HepG2 (cell line): ENCODE results near the gene PATE4. TPM values are rescaled to one million over a fixed set of nuclear protein-coding genes. Genes with fewer than 3 reads are reported as not detected.

Source experiments
- ATF7 ChIP-seq, 2 experiments: fragments of 450-650 bp in 1 of 2; sonication (generic) in 1 of 2; formaldehyde crosslinking in 1 of 2; IDR thresholded peaks; 2 replicates each; pipeline versions ENCODE4 v1.4.0 to v1.6.1; 2016 to 2020; ENCODE audit warnings: antibody characterized with exemption in 1 of 2, mild to moderate bottlenecking in 1 of 2, missing genetic modification reagents in 1 of 2
- EED ChIP-seq: sonication (generic); formaldehyde crosslinking; IDR thresholded peaks from 2 replicates; pipeline ENCODE4 v1.5.0; 2020; ENCODE audit warnings: mild to moderate bottlenecking, missing genetic modification reagents
- FOXO1 ChIP-seq: sonication (generic); formaldehyde crosslinking; IDR thresholded peaks from 2 replicates; pipeline ENCODE4 v1.4.0; 2020; ENCODE audit warnings: missing genetic modification reagents
- GRHL1 ChIP-seq: sonication (generic); formaldehyde crosslinking; conservative IDR thresholded peaks from 2 replicates; pipeline ENCODE4 v1.8.0; 2022; ENCODE audit warnings: missing genetic modification reagents
- MIXL1 ChIP-seq: IDR thresholded peaks from 2 replicates; pipeline ENCODE4 v1.6.1; 2016
- MLX ChIP-seq: IDR thresholded peaks from 2 replicates; pipeline ENCODE4 v1.6.1; 2016
- MZF1 ChIP-seq: sonication (generic); formaldehyde crosslinking; IDR thresholded peaks from 2 replicates; pipeline ENCODE4 v1.8.1; 2023; ENCODE audit warnings: mild to moderate bottlenecking, missing genetic modification reagents, borderline replicate concordance
- RFX1 ChIP-seq: fragments of 450-650 bp; IDR thresholded peaks from 2 replicates; pipeline ENCODE4 v1.6.1; 2017
- SP5 ChIP-seq: IDR thresholded peaks from 2 replicates; pipeline ENCODE4 v1.6.1; 2016; ENCODE audit warnings: low read depth, borderline replicate concordance
- TSC22D2 ChIP-seq: sonication (generic); formaldehyde crosslinking; IDR thresholded peaks from 2 replicates; pipeline ENCODE4 v1.5.1; 2020; ENCODE audit warnings: missing genetic modification reagents, mild to moderate bottlenecking, borderline replicate concordance
- ZBTB21 ChIP-seq: sonication (generic); formaldehyde crosslinking; IDR thresholded peaks from 2 replicates; pipeline ENCODE4 v1.4.0; 2020; ENCODE audit warnings: missing genetic modification reagents
- ZNF292 ChIP-seq: sonication (generic); formaldehyde crosslinking; IDR thresholded peaks from 2 replicates; pipeline ENCODE4 v1.8.1; 2022; ENCODE audit warnings: mild to moderate bottlenecking, low read depth, missing genetic modification reagents, borderline replicate concordance
- ZNF510 ChIP-seq: sonication (generic); formaldehyde crosslinking; IDR thresholded peaks from 2 replicates; pipeline ENCODE4 v1.4.0; 2020; ENCODE audit warnings: low read depth, mild to moderate bottlenecking, missing genetic modification reagents
- ZNF547 ChIP-seq: sonication (generic); formaldehyde crosslinking; IDR thresholded peaks from 2 replicates; pipeline ENCODE4 v1.5.1; 2020; ENCODE audit warnings: mild to moderate bottlenecking, missing genetic modification reagents
- ZNF562 ChIP-seq: sonication (generic); formaldehyde crosslinking; IDR thresholded peaks from 2 replicates; pipeline ENCODE4 v1.8.0; 2022; ENCODE audit warnings: missing genetic modification reagents, borderline replicate concordance
- ZNF746 ChIP-seq: sonication (generic); formaldehyde crosslinking; IDR thresholded peaks from 2 replicates; pipeline ENCODE4 v1.8.0; 2022; ENCODE audit warnings: mild to moderate bottlenecking, missing genetic modification reagents
- polyA plus RNA-seq, 8 experiments: library from polyadenylated mRNA; depleted of rRNA in 3 of 8; stranded (reverse) in 7 of 8; unstranded in 1 of 8; fragments of >200 nt; fragmentation: Illumina TruSeq in 4 of 8; extraction: Trizol in 4 of 8; gene quantifications; 2 replicates each; pipeline versions ENCODE4 v1.2.1 to v1.2.3, GENCODE V29; 2011 to 2016; ENCODE audit warnings: low read depth in 4 of 8, missing spikeins in 1 of 8, mixed read lengths in 1 of 8; ENCODE audit not compliant: insufficient read depth in 1 of 8
- total RNA-seq, 5 experiments: library from RNA; depleted of rRNA; stranded (reverse); fragments of >200 nt; fragmentation: Illumina TruSeq; extraction: Trizol; gene quantifications; 2 replicates each; pipeline ENCODE4 v1.2.3, GENCODE V29; 2016; ENCODE audit warnings: low read depth in 1 of 5
- TF ChIP-seq, protein P1 (sequence below): sonication (generic); formaldehyde crosslinking; IDR thresholded peaks from 2 replicates; pipeline ENCODE4 v1.5.0; 2020; ENCODE audit warnings: missing genetic modification reagents
- TF ChIP-seq, protein P2 (sequence below), 2 experiments: IDR thresholded peaks; 2 replicates each; pipeline ENCODE4 v1.6.1; 2011 to 2012; ENCODE audit warnings: low read length in 2 of 2, borderline replicate concordance in 1 of 2, low read depth in 1 of 2, mild to moderate bottlenecking in 1 of 2, moderate library complexity in 1 of 2
- TF ChIP-seq, protein P3 (sequence below): sonication (generic); formaldehyde crosslinking; IDR thresholded peaks from 2 replicates; pipeline ENCODE4 v1.4.0; 2020; ENCODE audit warnings: mild to moderate bottlenecking, missing genetic modification reagents

Gene PATE4
- total and polyA plus RNA-seq, 2 of the 13 experiments (the other 11 are each of a cell fraction or from before 2014, with no cell fraction given) = not detected

- no peak for TF ChIP-seq GRHL1 (CRISPR knock-in tag)
- TF ChIP-seq, protein P1, sequence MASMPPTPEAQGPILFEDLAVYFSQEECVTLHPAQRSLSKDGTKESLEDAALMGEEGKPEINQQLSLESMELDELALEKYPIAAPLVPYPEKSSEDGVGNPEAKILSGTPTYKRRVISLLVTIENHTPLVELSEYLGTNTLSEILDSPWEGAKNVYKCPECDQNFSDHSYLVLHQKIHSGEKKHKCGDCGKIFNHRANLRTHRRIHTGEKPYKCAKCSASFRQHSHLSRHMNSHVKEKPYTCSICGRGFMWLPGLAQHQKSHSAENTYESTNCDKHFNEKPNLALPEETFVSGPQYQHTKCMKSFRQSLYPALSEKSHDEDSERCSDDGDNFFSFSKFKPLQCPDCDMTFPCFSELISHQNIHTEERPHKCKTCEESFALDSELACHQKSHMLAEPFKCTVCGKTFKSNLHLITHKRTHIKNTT = no peak
- no peak for TF ChIP-seq FOXO1 (CRISPR knock-in tag)
- no peak for TF ChIP-seq ATF7 (IDR thresholded peaks at IDR 0.05)
- TF ChIP-seq ATF7 (CRISPR knock-in tag; IDR thresholded peaks at IDR 0.05) = no peak
- no peak for TF ChIP-seq EED (CRISPR knock-in tag)
- no peak for TF ChIP-seq MIXL1 (CRISPR knock-in tag)
- TF ChIP-seq ZBTB21 (CRISPR knock-in tag) = no peak
- TF ChIP-seq ZNF746 (CRISPR knock-in tag) = no peak
- no peak for TF ChIP-seq TSC22D2 (CRISPR knock-in tag)
- TF ChIP-seq, protein P2, sequence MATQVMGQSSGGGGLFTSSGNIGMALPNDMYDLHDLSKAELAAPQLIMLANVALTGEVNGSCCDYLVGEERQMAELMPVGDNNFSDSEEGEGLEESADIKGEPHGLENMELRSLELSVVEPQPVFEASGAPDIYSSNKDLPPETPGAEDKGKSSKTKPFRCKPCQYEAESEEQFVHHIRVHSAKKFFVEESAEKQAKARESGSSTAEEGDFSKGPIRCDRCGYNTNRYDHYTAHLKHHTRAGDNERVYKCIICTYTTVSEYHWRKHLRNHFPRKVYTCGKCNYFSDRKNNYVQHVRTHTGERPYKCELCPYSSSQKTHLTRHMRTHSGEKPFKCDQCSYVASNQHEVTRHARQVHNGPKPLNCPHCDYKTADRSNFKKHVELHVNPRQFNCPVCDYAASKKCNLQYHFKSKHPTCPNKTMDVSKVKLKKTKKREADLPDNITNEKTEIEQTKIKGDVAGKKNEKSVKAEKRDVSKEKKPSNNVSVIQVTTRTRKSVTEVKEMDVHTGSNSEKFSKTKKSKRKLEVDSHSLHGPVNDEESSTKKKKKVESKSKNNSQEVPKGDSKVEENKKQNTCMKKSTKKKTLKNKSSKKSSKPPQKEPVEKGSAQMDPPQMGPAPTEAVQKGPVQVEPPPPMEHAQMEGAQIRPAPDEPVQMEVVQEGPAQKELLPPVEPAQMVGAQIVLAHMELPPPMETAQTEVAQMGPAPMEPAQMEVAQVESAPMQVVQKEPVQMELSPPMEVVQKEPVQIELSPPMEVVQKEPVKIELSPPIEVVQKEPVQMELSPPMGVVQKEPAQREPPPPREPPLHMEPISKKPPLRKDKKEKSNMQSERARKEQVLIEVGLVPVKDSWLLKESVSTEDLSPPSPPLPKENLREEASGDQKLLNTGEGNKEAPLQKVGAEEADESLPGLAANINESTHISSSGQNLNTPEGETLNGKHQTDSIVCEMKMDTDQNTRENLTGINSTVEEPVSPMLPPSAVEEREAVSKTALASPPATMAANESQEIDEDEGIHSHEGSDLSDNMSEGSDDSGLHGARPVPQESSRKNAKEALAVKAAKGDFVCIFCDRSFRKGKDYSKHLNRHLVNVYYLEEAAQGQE (IDR thresholded peaks at IDR 0.05; ENCODE audit: borderline replicate concordance in 1 of 2, low read depth in 1 of 2, low read length in 2 of 2) = no peak
- peak; percentile 21; the same call in 1 of the 2 replicates for TF ChIP-seq ZNF292 (CRISPR knock-in tag)
- TF ChIP-seq SP5 (CRISPR knock-in tag) = no peak
- TF ChIP-seq, protein P3, sequence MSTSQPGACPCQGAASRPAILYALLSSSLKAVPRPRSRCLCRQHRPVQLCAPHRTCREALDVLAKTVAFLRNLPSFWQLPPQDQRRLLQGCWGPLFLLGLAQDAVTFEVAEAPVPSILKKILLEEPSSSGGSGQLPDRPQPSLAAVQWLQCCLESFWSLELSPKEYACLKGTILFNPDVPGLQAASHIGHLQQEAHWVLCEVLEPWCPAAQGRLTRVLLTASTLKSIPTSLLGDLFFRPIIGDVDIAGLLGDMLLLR = peak; percentile 62; the same call in 1 of the 2 replicates
- no peak for TF ChIP-seq RFX1
- no peak for TF ChIP-seq MLX (CRISPR knock-in tag)
- no peak for TF ChIP-seq ZNF510 (CRISPR knock-in tag)
- peak; percentile 81; the same call in 1 of the 2 replicates for TF ChIP-seq ZNF547 (CRISPR knock-in tag)
- peak; percentile 64; the same call in 1 of the 2 replicates for TF ChIP-seq ZNF562 (CRISPR knock-in tag)
- no peak for TF ChIP-seq MZF1 (CRISPR knock-in tag)
These were observed 54.5 kb downstream of the PATE4 start, which contains the start of gene HYLS1 (continued) for GRCh38 chr11:125887373-125888324.
